ENCODE data around the gene CHST6. TPM values are rescaled to one million over a fixed set of nuclear protein-coding genes. Genes with fewer than 3 reads are reported as not detected.
A peak's percentile ranks its signal among the peaks of the same experiment; 100 is the strongest.

The CHST6 gene
- total and polyA plus RNA-seq, 9 of the 15 experiments (the other 6 are each of a cell fraction or from before 2014, with no cell fraction given), result 0.01 to 0.05 (median 0.02) TPM; not detected in 6

DNA sequence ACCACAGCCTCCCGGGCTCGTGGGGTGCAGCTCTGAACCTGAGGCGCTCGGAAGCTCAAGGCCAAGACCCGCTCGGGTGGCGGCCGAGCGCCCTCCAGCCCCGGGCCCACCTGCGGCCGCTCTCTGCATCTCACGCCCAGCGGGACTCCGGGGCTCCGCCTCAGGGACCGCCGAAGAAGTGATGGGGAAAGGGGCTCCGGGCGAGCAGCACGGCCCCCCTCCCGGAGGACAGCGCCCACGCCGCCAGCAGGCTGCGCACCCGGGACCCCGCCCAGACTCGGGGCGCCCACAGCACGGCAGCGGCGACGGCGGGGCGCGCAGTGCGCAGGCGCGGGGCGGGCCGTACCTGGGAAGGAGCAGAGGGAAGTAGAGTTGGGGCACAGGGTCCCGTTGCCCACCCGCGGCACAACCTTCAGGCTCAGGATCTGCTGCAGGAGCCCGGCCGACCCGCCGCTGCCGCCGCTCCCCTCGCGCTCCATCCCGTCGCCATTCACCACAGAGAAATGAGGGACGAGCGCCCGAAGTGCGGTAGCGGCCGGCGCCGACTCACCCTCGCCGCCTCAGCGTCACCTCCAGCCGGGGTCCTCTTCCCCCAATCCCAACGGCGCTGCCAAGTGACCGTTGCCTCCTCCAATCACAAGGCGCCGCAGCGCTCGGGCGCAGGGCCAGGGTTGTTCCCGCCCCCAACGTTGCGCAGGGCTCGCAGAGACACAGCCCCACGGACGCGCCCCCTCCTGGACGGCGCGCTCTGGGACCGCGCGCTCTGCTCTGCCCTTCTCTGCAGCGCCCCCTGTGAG is 30.9 kb downstream of the CHST6 start, which contains the start of gene TMEM170A (continued):
- TF ChIP-seq, protein P1, sequence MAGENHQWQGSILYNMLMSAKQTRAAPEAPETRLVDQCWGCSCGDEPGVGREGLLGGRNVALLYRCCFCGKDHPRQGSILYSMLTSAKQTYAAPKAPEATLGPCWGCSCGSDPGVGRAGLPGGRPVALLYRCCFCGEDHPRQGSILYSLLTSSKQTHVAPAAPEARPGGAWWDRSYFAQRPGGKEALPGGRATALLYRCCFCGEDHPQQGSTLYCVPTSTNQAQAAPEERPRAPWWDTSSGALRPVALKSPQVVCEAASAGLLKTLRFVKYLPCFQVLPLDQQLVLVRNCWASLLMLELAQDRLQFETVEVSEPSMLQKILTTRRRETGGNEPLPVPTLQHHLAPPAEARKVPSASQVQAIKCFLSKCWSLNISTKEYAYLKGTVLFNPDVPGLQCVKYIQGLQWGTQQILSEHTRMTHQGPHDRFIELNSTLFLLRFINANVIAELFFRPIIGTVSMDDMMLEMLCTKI (IDR thresholded peaks at IDR 0.05; ENCODE audit: partially characterized antibody), result no peak
- TF ChIP-seq NBN (IDR thresholded peaks at IDR 0.05; ENCODE audit: low read depth) (peak; percentile 81), HMBOX1 (IDR thresholded peaks at IDR 0.05) (no peak), RBBP5 (IDR thresholded peaks at IDR 0.05; ENCODE audit: borderline replicate concordance, insufficient read depth, low read length, poor library complexity, severe bottlenecking) (peak; percentile 83), PREB (CRISPR knock-in tag; IDR thresholded peaks at IDR 0.05) (0 out of 2 replicates have a peak, but pooled peaks have one; percentile 57), ZBTB43 (CRISPR knock-in tag; IDR thresholded peaks at IDR 0.05) (no peak), SPI1 (IDR thresholded peaks at IDR 0.05; ENCODE audit: borderline replicate concordance, low read depth, low read length) (no peak), POLR2H (tag; IDR thresholded peaks at IDR 0.05; ENCODE audit: low read depth) (no peak; the same call in none of the 2 replicates), NRF1 (conservative IDR thresholded peaks at IDR 0.05 in 1 of 2, IDR thresholded peaks at IDR 0.05 in 1 of 2) (peak; percentile 97 to 98), CCAR2 (IDR thresholded peaks at IDR 0.05; ENCODE audit: low read depth, low read length) (no peak), ZNF766 (CRISPR knock-in tag; conservative IDR thresholded peaks at IDR 0.05) (no peak), SP1 (CRISPR knock-in tag; IDR thresholded peaks at IDR 0.05) (peak; percentile 95), SUPT5H (IDR thresholded peaks at IDR 0.05) (peak; percentile 97), WHSC1 (IDR thresholded peaks at IDR 0.05; ENCODE audit: low read length) (no peak), RBM22 (IDR thresholded peaks at IDR 0.05; ENCODE audit: low read depth, low read length, poor library complexity, severe bottlenecking) (no peak), ELF1 (tag; IDR thresholded peaks at IDR 0.05) (no peak), TEAD1 (CRISPR knock-in tag; IDR thresholded peaks at IDR 0.05) (peak in 1 of 2 experiments; percentile 30; a peak in 2 of 4 replicates), NEUROD1 (IDR thresholded peaks at IDR 0.05; ENCODE audit: borderline replicate concordance, low read depth, low read length, partially characterized antibody) (peak; percentile 79), ZNF146 (CRISPR knock-in tag; IDR thresholded peaks at IDR 0.05; ENCODE audit: unreplicated experiment) (no peak)
- TF ChIP-seq, protein P2, sequence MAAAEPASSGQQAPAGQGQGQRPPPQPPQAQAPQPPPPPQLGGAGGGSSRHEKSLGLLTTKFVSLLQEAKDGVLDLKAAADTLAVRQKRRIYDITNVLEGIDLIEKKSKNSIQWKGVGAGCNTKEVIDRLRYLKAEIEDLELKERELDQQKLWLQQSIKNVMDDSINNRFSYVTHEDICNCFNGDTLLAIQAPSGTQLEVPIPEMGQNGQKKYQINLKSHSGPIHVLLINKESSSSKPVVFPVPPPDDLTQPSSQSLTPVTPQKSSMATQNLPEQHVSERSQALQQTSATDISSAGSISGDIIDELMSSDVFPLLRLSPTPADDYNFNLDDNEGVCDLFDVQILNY (CRISPR knock-in tag; IDR thresholded peaks at IDR 0.05), result no peak

Data from K562 (cell line).